Trophoblast cell (in vitro differentiated cells and primary cell): ENCODE results near the gene PLA2G4E.
A peak's percentile ranks its signal among the peaks of the same experiment; 100 is the strongest.

ENCODE experiments used
- DNase-seq, 2 donors: peaks; one replicate each; pipeline ENCODE4 v3.0.0-alpha.2; 2016
- H2AFZ ChIP-seq: 2 replicates; pipeline ENCODE4 v1.6.1; 2013; ENCODE audit warnings: low read length, moderate library complexity, mild to moderate bottlenecking; ENCODE audit not compliant: insufficient read depth, poor library complexity
- H2AK5ac ChIP-seq: 2 replicates; pipeline ENCODE4 v1.6.1; 2013; ENCODE audit warnings: mild to moderate bottlenecking, low read length
- H2BK120ac ChIP-seq: 2 replicates; pipeline ENCODE4 v1.6.1; 2013; ENCODE audit warnings: low read length, mild to moderate bottlenecking, moderate library complexity; ENCODE audit not compliant: insufficient read depth, poor library complexity
- H2BK12ac ChIP-seq: 2 replicates; pipeline ENCODE4 v1.6.1; 2013; ENCODE audit warnings: mild to moderate bottlenecking, low read length, moderate library complexity
- H2BK5ac ChIP-seq: 2 replicates; pipeline ENCODE4 v1.6.1; 2013; ENCODE audit warnings: low read length, low read depth, moderate library complexity, mild to moderate bottlenecking; ENCODE audit not compliant: poor library complexity
- H3K14ac ChIP-seq: 2 replicates; pipeline ENCODE4 v1.6.1; 2013; ENCODE audit warnings: mild to moderate bottlenecking, low read length
- H3K18ac ChIP-seq: 2 replicates; pipeline ENCODE4 v1.6.1; 2013; ENCODE audit warnings: mild to moderate bottlenecking, low read length
- H3K23ac ChIP-seq: 2 replicates; pipeline ENCODE4 v1.6.1; 2013; ENCODE audit warnings: low read length
- H3K27ac ChIP-seq: 2 replicates; pipeline ENCODE4 v1.5.1; 2013; ENCODE audit warnings: low read depth, mild to moderate bottlenecking, inconsistent platforms, low read length, moderate library complexity
- H3K27me3 ChIP-seq: 2 replicates; pipeline ENCODE4 v1.6.1; 2013; ENCODE audit warnings: inconsistent platforms, mild to moderate bottlenecking, low read length, moderate library complexity; ENCODE audit not compliant: insufficient read depth
- H3K36me3 ChIP-seq, 2 experiments: 1 replicate in 1 of 2; 2 replicates in 1 of 2; pipeline ENCODE4 v1.6.1; 2013; ENCODE audit warnings: low read length in 2 of 2, mild to moderate bottlenecking in 2 of 2, moderate library complexity in 1 of 2; ENCODE audit not compliant: insufficient read depth in 2 of 2, control insufficient read depth in 1 of 2
- H3K4ac ChIP-seq: 2 replicates; pipeline ENCODE4 v1.6.1; 2013; ENCODE audit warnings: low read depth, mild to moderate bottlenecking, low read length, moderate library complexity
- H3K4me1 ChIP-seq, 2 experiments: 1 replicate in 1 of 2; 2 replicates in 1 of 2; pipeline ENCODE4 v1.6.1; 2013; ENCODE audit warnings: low read length in 2 of 2, mild to moderate bottlenecking in 2 of 2, moderate library complexity in 1 of 2; ENCODE audit not compliant: insufficient read depth in 2 of 2, control insufficient read depth in 1 of 2
- H3K4me2 ChIP-seq: 2 replicates; pipeline ENCODE4 v1.6.1; 2013; ENCODE audit warnings: inconsistent platforms, mild to moderate bottlenecking, low read length, moderate library complexity
- H3K4me3 ChIP-seq: 2 replicates; pipeline ENCODE4 v1.5.1; 2013; ENCODE audit warnings: mild to moderate bottlenecking, low read depth, low read length, inconsistent platforms
- H3K79me1 ChIP-seq: one replicate; pipeline ENCODE4 v1.6.1; 2013; ENCODE audit warnings: low read length
- H3K79me2 ChIP-seq: 2 replicates; pipeline ENCODE4 v1.6.1; 2013; ENCODE audit warnings: low read length, mild to moderate bottlenecking; ENCODE audit not compliant: control insufficient read depth, insufficient read depth, poor library complexity
- H3K9ac ChIP-seq: 2 replicates; pipeline ENCODE4 v1.6.1; 2013; ENCODE audit warnings: mild to moderate bottlenecking, low read length
- H3K9me3 ChIP-seq: 2 replicates; pipeline ENCODE4 v1.6.1; 2013; ENCODE audit warnings: low read depth, mild to moderate bottlenecking, control low read depth, inconsistent platforms, low read length; ENCODE audit not compliant: insufficient read depth
- H4K12ac ChIP-seq: 2 replicates; pipeline ENCODE4 v1.6.1; 2013; ENCODE audit warnings: low read depth, mild to moderate bottlenecking, low read length, moderate library complexity
- H4K8ac ChIP-seq: 2 replicates; pipeline ENCODE4 v1.6.1; 2013; ENCODE audit warnings: low read depth, mild to moderate bottlenecking, low read length, moderate library complexity
- H4K91ac ChIP-seq: one replicate; pipeline ENCODE4 v1.6.1; 2013; ENCODE audit warnings: low read depth, mild to moderate bottlenecking, low read length, moderate library complexity
- WGBS: extraction: QIAGEN DNeasy Blood & Tissue Kit; methylation state at CpG from one replicate; pipeline ENCODE4 v1.1.7; 2013; ENCODE audit warnings: missing lambda C conversion rate; ENCODE audit not compliant: insufficient read length, insufficient coverage; ENCODE audit errors: extremely low coverage; 5-methylcytosine and 5-hydroxymethylcytosine counted together

Gene PLA2G4E

DNA sequence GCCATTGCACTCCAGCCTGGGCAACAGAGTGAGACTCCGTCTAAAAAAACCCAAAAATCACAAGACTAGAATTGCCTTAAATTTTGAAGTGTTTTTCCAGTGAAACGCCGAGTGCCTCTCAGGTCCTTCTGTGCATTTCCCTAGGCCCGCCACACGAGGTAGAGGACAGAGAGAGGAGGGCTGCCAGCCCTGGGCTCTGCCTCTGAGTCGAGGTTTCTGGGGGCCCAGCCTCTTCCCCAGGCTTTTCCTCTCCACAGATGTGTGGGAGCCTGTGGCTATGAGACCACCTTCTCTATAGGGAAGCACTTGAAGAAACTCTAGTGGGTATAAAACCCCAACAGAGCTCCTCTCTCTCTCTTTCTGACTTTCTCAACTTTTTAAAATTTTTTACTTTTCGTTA lies 37.6 kb downstream of the PLA2G4E start:
- Histone ChIP-seq H4K91ac (no peak overlapping the region), H3K18ac (no peak overlapping the region), H2AFZ (no peak overlapping the region), H3K9me3 (no peaks in the 10 kb centered on the region), H2BK120ac (no peak overlapping the region), H3K4me3 (no peak overlapping the region), H3K14ac (no peak overlapping the region), H4K12ac (no peak overlapping the region), H3K79me1 (peaks cover 7% of the 10 kb centered on the region), H3K4me1 (peaks cover 17 to 21% of the 10 kb centered on the region in 2 experiments), H3K4me2 (no peak overlapping the region), H3K79me2 (no peaks in the 10 kb centered on the region), H3K9ac (no peak overlapping the region), H3K27me3 (no peaks in the 10 kb centered on the region), H3K36me3 (no peaks in the 10 kb centered on the region), H2BK5ac (no peak overlapping the region), H3K4ac (no peak overlapping the region), H4K8ac (no peak overlapping the region), H3K23ac (no peak overlapping the region), H2BK12ac (no peak overlapping the region), H3K27ac (no peak overlapping the region), H2AK5ac (no peak overlapping the region)
- no CpG with 5 or more reads among the region's 7 CpGs for WGBS
- no peak for DNase-seq

DNA sequence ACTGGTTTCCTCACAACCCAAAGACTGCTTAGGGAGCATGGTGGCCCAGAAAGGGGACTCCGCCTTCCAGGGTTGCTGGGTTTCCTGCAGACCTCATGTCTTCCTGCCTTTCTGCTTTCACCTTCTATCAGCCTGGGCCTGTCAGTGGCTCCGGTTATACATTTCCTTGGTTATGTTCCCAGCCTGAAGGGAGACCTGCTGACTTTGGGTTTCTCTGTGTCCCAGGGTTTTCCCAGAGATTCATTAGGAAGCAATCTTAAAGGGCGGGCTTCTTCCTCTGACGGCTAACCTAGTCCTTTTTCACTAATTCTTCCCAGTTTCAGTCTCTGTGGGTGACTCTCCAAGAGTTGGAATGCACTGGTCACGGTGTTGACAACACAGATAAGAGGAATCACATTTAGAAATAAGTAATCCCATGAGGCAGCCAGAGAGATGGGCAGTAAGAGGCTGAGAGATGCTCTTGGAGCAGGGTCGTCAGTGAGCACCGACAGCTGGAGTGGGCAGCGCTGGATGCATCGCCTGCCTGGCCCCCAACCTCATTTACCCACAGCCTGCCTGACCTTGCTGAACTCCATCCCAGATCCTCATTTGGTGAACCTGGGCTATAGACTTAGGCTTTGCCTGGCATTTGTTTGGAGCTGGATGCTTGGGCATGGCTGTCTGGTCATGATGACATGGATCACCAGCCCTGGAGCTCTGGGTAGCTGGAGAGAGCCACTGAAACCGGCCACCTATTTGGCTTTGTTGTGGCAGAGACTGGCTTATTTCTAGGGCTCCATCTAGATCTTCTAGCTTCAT lies 38.5 kb downstream of the PLA2G4E start:
- no CpG with 5 or more reads among the region's 10 CpGs for WGBS
- no peak overlapping the region for H2AK5ac ChIP-seq
- H4K91ac ChIP-seq: peak overlapping the region; percentile 49
- H4K8ac ChIP-seq: no peak overlapping the region
- H3K4ac ChIP-seq: no peak overlapping the region
- no peaks in the 10 kb centered on the region for H3K9me3 ChIP-seq
- no peak overlapping the region for H2BK120ac ChIP-seq
- no peak overlapping the region for H3K27ac ChIP-seq
- H2BK5ac ChIP-seq: no peak overlapping the region
- H3K4me1 ChIP-seq: peaks cover 17 to 21% of the 10 kb centered on the region in 2 experiments
- H3K27me3 ChIP-seq: no peaks in the 10 kb centered on the region
- no peak overlapping the region for H3K18ac ChIP-seq
- no peak overlapping the region for H4K12ac ChIP-seq
- DNase-seq: no peak
- H3K36me3 ChIP-seq: no peaks in the 10 kb centered on the region
- H3K79me2 ChIP-seq: no peaks in the 10 kb centered on the region
- H3K4me2 ChIP-seq: no peak overlapping the region
- H3K14ac ChIP-seq: no peak overlapping the region
- H3K9ac ChIP-seq: no peak overlapping the region
- H3K23ac ChIP-seq: no peak overlapping the region
- no peak overlapping the region for H2AFZ ChIP-seq
- H2BK12ac ChIP-seq: no peak overlapping the region
- H3K4me3 ChIP-seq: no peak overlapping the region
- peaks cover 7% of the 10 kb centered on the region for H3K79me1 ChIP-seq

DNA sequence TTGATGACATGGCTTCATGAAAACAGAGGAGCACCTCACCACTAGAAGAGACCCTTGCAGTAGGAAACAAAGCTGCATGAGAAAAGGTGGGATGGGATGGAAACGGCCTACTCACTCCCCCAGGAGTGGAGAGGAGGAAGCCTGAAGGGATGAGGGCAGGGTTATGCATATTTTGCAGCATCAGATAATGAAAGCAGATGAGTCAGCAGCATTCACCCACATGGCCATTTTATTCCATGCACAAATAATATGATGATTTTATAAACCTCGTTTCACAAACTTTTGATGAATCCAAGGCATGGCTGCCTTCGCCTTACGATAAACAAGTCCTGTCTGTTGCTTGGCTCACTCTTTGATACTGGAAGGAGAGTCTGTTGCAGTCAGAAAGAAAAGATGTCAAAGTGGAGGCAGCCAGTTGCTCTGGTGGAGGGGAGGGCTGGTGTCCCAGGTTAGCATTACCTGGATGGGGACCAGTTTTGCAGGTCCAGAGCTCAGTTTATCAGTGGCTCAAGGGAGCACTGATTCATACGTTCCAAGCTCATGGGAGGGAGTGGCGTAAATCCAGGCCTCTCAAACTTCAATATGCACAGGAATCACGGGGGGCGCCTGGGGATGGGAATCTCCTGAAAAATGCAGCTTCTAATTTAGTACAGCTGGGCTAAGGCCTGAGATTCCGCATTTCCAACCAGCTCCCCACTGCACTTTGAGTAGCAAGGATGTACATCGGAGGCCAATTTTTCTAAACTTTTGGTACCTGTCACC lies 39.3 kb downstream of the PLA2G4E start:
- Histone ChIP-seq H3K36me3 (no peaks in the 10 kb centered on the region), H3K27ac (no peak overlapping the region), H2AFZ (no peak overlapping the region), H3K79me2 (no peaks in the 10 kb centered on the region), H4K91ac (no peak overlapping the region), H2BK5ac (no peak overlapping the region), H3K9me3 (no peaks in the 10 kb centered on the region), H3K4ac (no peak overlapping the region), H4K12ac (no peak overlapping the region), H4K8ac (no peak overlapping the region), H2AK5ac (no peak overlapping the region), H3K9ac (no peak overlapping the region), H3K4me2 (no peak overlapping the region), H3K23ac (no peak overlapping the region), H3K4me1 (peaks cover 17 to 21% of the 10 kb centered on the region in 2 experiments), H2BK120ac (no peak overlapping the region), H3K18ac (no peak overlapping the region), H3K4me3 (no peak overlapping the region), H3K14ac (no peak overlapping the region), H3K79me1 (peaks cover 7% of the 10 kb centered on the region), H3K27me3 (no peaks in the 10 kb centered on the region), H2BK12ac (no peak overlapping the region)
- peak; percentile 45 to 73 for DNase-seq
- no CpG with 5 or more reads among the region's 10 CpGs for WGBS

DNA sequence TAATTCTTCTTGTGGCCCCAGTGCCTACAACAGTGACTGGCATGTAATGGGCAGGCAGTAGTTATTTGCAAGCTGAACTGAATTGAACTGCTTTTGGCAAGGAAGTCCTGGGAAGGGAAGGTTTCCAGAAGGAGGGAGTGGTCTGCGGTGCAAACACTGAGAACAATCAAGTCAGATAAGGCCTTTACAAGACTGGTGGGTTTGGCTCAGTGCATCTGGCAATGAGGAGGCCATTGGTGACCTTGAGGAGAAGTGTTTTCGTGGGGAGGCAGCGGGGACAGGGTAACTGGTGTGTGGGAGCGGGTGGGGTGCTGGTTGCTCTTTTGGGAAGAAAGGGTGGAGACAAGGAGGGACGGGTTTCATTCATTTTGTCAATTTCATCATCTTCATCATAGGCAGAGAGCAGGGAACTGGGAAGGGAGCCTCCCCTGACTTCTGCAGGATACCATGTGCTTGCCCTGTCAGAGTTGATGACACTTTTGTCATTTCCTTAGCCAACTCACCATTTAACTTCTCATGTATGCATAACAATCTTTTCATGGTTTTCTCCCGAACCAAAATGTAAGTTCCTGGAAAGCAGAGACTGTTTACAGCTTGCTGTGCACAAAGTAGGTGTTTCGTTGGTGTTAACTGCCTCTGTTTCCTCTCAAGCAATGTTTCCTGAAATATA lies 40.1 kb downstream of the PLA2G4E start:
- Histone ChIP-seq H3K4me1 (peaks cover 17 to 21% of the 10 kb centered on the region in 2 experiments), H3K23ac (no peak overlapping the region), H3K36me3 (no peaks in the 10 kb centered on the region), H4K91ac (peak overlapping the region; percentile 70), H3K27ac (no peak overlapping the region), H3K4ac (no peak overlapping the region), H2BK12ac (peak overlapping the region; percentile 29), H2BK5ac (peak overlapping the region; percentile 16), H2BK120ac (peak overlapping the region; percentile 26), H3K9me3 (no peaks in the 10 kb centered on the region), H3K9ac (no peak overlapping the region), H3K79me2 (no peaks in the 10 kb centered on the region), H3K27me3 (no peaks in the 10 kb centered on the region), H2AFZ (no peak overlapping the region), H3K4me3 (no peak overlapping the region), H4K12ac (no peak overlapping the region), H3K18ac (no peak overlapping the region), H3K79me1 (peaks cover 7% of the 10 kb centered on the region), H2AK5ac (no peak overlapping the region), H4K8ac (peak overlapping the region; percentile 25), H3K14ac (peak overlapping the region; percentile 26), H3K4me2 (no peak overlapping the region)
- WGBS: no CpG with 5 or more reads among the region's 7 CpGs
- no peak for DNase-seq
